Neural progenitor cell (in vitro differentiated cells): ENCODE results near the gene ZNF221.

Experiments
- EZH2 ChIP-seq: fragments of 200-600 bp; sonication (generic); IDR thresholded peaks from 2 replicates; pipeline ENCODE4 v1.6.1; 2017; ENCODE audit warnings: antibody characterized with exemption, mild to moderate bottlenecking, moderate library complexity
- TF ChIP-seq, protein P1 (sequence below): fragments of 200-600 bp; sonication (generic); IDR thresholded peaks from 2 replicates; pipeline ENCODE4 v1.5.1; 2017; ENCODE audit warnings: antibody characterized with exemption, mild to moderate bottlenecking

DNA sequence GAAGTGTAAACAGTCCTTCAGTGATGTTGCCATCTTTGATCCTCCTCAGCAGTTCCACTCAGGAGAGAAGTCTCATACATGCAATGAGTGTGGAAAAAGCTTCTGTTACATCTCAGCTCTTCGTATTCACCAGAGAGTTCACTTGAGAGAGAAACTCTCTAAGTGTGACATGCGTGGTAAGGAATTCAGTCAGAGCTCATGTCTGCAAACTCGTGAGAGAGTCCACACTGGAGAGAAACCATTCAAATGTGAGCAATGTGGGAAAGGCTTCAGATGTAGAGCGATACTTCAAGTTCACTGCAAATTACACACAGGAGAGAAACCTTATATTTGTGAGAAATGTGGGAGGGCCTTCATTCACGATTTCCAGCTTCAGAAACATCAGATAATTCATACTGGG, 59.4 kb downstream of the ZNF221 start:
- TF ChIP-seq, protein P1, sequence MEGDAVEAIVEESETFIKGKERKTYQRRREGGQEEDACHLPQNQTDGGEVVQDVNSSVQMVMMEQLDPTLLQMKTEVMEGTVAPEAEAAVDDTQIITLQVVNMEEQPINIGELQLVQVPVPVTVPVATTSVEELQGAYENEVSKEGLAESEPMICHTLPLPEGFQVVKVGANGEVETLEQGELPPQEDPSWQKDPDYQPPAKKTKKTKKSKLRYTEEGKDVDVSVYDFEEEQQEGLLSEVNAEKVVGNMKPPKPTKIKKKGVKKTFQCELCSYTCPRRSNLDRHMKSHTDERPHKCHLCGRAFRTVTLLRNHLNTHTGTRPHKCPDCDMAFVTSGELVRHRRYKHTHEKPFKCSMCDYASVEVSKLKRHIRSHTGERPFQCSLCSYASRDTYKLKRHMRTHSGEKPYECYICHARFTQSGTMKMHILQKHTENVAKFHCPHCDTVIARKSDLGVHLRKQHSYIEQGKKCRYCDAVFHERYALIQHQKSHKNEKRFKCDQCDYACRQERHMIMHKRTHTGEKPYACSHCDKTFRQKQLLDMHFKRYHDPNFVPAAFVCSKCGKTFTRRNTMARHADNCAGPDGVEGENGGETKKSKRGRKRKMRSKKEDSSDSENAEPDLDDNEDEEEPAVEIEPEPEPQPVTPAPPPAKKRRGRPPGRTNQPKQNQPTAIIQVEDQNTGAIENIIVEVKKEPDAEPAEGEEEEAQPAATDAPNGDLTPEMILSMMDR: no peak
- TF ChIP-seq EZH2: no peak
